ENCODE results near the gene ILDR2. TPM values are rescaled to one million over a fixed set of nuclear protein-coding genes. Genes with fewer than 3 reads are reported as not detected.

The ILDR2 gene
- total RNA-seq, 2 experiments from 2014 or later, result 5.7 to 6.6 TPM

DNA sequence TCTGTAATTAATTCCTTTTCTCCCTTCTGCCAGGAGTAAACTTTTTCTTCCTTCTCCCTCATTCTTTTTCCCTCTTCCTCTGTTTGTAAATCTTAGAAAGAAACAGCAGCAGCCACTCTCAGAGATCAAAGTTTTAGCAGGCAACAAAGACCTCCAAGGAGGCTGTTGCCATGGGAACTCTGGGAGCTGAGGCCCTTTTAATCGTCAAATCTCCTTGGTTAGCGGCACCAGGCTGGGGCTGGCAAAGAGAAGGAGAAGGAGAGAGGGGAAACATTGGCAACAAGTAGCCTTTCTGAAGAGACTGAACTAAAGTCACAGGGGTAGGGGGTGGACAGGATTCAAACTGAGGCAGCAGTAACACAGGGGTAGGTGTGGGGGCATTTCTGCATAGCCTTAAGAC is 25.2 kb downstream of the ILDR2 start:
- Mint-ChIP-seq H3K4me1 (peaks cover 13% of the 10 kb centered on the region), H3K27me3 (peaks cover 39% of the 10 kb centered on the region), H3K36me3 (no peaks in the 10 kb centered on the region), H3K4me3 (no peak overlapping the region), H3K9me3 (no peaks in the 10 kb centered on the region), H3K27ac (no peak overlapping the region)
- DNase-seq, result no peak

DNA sequence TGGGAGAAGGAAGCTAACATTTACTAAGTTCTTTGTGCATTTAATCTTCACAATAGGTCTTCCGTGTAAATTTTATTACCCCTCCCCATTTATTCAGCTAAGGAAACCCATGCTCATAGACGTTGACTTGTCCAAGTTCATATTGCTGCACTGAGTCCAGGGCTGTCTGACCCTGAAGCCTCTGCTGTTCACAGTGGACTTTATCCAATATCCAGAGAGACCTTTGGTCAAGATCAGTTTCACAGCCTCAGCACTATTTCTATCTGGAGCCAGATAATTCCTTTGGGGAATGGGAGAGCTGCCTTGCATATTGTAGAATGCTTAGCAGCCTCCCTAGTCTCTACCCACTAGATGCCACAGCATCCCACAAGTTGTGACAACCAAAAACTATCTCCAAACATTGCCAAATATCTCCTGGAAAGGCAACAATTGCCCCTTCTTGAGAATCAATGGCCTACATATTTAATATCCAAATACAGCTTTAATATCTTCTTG is 26.4 kb downstream of the ILDR2 start:
- H3K27me3 Mint-ChIP-seq, result peaks cover 37% of the 10 kb centered on the region
- no peak overlapping the region for H3K27ac Mint-ChIP-seq
- H3K9me3 Mint-ChIP-seq, result no peaks in the 10 kb centered on the region
- H3K4me1 Mint-ChIP-seq, result peaks cover 25% of the 10 kb centered on the region
- no peak overlapping the region for H3K4me3 Mint-ChIP-seq
- no peaks in the 10 kb centered on the region for H3K36me3 Mint-ChIP-seq
- no peak for DNase-seq

DNA sequence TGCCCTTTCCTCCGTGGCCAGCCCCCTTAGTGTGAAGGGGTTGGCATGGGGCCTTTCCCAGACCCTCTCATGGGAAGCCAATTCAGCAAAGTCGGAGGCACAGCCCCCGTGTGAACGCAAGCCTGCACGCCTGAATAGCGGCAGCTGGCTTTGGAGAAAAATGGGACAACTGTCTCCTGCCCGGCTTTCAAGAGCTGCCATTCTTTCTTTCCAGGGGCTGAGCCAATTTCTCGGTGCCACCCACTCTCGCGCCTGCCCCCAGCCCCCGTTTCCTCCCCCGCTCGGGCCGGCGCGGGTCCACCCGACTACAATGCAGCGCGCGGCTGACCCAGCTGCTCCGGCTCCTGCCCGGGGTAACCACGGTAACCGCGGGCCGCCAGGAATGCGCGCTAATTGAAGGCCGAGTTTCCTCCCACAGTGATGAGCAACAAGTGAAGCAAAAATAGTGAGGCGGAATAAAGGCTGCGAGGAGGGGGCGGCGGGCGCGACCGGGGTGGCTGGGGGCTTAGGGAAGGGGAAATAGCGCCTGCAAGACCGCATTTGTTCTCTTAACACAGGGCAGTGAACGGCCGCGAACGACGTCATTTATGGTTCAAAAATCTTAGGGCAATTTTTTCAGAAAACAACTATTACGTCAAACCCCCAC is 27.8 kb downstream of the ILDR2 start:
- Mint-ChIP-seq H3K27ac (no peak overlapping the region), H3K27me3 (peaks cover 40% of the 10 kb centered on the region), H3K4me3 (no peak overlapping the region), H3K9me3 (no peaks in the 10 kb centered on the region), H3K36me3 (no peaks in the 10 kb centered on the region), H3K4me1 (peaks cover 31% of the 10 kb centered on the region)
- DNase-seq, result peak; percentile 4

DNA sequence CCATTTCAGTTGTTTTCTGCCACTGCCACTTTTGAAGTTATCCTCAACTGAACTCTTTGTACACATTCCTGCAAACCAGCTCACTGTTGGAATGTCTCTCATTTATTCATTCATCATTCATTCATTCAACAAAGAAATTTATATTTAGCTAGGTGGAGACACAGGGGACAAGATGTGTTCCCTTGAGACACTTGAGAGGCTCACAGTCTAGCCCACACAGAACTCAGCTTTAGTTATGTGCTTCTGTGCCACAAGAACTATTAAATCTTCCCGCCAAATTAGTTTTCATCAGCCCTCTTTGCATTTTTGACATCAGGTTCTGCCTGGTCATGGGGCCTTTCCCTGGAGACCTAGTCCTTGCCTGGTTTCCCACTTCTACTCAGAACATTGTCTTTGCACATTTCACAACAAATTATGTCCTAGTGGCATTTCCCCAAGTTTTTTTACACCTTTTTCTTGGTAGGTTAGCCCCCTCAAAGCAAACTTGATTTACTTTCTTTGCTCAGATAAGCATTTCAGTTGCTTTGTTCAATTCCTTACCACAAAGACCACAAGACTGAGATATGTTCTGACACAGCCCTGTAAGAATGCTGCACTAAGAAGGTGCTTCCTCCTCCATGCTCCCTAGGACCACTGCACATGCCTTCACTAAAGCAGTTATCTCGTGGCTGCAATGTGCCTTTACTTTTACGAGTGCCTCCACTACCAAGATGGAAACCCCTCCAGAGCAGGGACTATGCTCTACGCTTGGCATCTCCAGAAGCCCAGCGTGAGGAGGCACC is 31.0 kb downstream of the ILDR2 start:
- H3K9me3 Mint-ChIP-seq, result no peaks in the 10 kb centered on the region
- no peak overlapping the region for H3K4me3 Mint-ChIP-seq
- H3K36me3 Mint-ChIP-seq, result no peaks in the 10 kb centered on the region
- no peak overlapping the region for H3K27ac Mint-ChIP-seq
- peaks cover 35% of the 10 kb centered on the region for H3K27me3 Mint-ChIP-seq
- peaks cover 33% of the 10 kb centered on the region for H3K4me1 Mint-ChIP-seq
- DNase-seq, result no peak

DNA sequence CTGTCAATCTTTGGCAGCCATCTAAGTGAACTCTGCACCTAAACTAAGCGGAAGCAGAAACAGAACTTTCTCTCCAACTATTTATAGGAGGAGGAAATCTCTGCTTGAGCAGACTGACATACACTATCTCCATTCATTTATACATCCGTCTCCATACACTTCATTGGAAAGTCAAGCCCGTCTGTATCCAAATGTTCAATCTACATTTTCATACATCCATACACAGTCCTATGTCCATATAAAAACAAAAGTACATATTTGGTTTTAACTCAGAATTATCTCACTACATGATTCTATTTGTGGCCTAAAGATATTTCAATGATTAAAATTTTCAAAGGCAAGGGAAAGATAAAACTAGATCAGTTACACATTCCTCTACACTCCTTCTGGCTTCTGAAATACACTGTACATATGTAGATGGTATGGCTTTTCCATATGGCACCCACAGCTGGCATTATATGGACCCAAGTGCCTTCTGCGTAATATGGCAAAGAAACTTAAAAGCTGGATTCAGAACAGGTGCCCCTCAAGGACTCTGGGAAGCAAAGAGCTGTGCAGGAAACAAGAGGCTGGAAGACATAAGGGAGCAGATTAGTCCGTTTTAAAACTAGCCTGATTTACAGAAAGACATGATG is 35.5 kb downstream of the ILDR2 start:
- Mint-ChIP-seq H3K27ac (no peak overlapping the region), H3K36me3 (no peaks in the 10 kb centered on the region)

DNA sequence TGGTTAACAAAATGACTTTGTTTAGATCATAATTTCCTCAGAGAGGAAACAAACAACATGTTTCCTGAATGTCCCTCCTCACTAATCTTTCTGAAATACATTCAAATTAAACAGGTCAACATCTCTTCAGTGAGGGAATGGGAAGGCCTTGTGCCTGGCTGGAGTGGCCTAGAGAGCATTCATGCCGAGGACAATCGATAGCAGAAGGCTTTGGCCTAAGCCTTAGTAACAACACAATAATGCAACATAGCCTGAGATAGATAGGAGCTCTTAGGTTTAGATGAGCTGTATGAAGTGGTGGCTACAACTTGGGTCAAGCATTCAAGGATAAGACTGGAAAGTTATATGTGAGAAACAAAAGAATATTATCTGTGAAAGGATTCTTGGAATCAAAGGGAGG is 37.4 kb downstream of the ILDR2 start:
- Mint-ChIP-seq H3K27me3 (peaks cover 7% of the 10 kb centered on the region), H3K27ac (no peak overlapping the region), H3K4me1 (peaks cover 11% of the 10 kb centered on the region), H3K4me3 (no peak overlapping the region), H3K36me3 (peaks cover 2% of the 10 kb centered on the region), H3K9me3 (no peaks in the 10 kb centered on the region)
- no peak for DNase-seq

More for the DNA sequence above, 35.5 kb downstream of the ILDR2 start:
- Mint-ChIP-seq H3K4me1 (peaks cover 17% of the 10 kb centered on the region), H3K9me3 (no peaks in the 10 kb centered on the region), H3K4me3 (no peak overlapping the region), H3K27me3 (peaks cover 11% of the 10 kb centered on the region)
- no peak for DNase-seq

DNA sequence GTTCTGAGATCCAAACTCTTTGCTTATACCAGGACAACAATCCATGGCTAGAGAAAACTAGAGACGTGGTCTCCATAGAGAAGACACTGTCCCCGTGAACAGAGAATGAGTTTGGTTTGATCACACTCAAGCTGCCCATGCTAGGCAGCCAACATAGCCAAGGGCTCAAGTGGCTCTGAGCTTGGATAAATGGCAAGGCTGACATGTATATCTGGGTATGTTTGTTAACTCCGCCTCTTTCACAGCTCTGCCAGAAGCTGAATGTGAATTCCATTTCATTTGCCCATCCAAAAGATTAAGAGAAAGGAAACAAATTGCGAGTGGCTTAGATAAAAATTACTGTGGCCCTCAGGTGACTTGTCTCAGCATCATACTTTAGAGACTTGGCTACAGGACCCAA is 38.0 kb downstream of the ILDR2 start:
- peaks cover 7% of the 10 kb centered on the region for H3K27me3 Mint-ChIP-seq
- no peak overlapping the region for H3K4me3 Mint-ChIP-seq
- no peaks in the 10 kb centered on the region for H3K9me3 Mint-ChIP-seq
- peaks cover 11% of the 10 kb centered on the region for H3K4me1 Mint-ChIP-seq
- H3K36me3 Mint-ChIP-seq, result peaks cover 2% of the 10 kb centered on the region
- DNase-seq, result no peak
- no peak overlapping the region for H3K27ac Mint-ChIP-seq

DNA sequence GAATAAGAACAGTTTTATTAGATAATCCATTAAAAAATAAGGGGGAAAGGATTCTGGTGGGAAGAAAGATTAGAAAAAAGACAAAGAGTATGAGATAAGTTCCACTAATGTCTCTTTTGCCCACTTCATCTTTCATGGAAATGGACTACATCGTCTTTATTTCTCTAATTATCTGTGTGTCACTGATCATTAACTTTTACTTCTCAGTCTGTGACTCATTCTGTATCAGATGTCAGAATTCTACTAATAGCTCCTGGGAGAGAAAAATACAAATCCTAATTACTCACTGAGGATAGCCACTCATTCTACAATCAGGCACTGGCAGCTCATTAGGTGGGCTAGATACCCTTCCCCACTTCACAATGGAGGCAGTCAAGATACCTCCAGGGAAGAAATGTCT is 41.7 kb downstream of the ILDR2 start:
- no peaks in the 10 kb centered on the region for H3K9me3 Mint-ChIP-seq
- H3K27me3 Mint-ChIP-seq, result peaks cover 7% of the 10 kb centered on the region
- no peak overlapping the region for H3K4me3 Mint-ChIP-seq
- H3K4me1 Mint-ChIP-seq, result peaks cover 9% of the 10 kb centered on the region
- no peak overlapping the region for H3K27ac Mint-ChIP-seq
- DNase-seq, result no peak
- peaks cover 4% of the 10 kb centered on the region for H3K36me3 Mint-ChIP-seq

DNA sequence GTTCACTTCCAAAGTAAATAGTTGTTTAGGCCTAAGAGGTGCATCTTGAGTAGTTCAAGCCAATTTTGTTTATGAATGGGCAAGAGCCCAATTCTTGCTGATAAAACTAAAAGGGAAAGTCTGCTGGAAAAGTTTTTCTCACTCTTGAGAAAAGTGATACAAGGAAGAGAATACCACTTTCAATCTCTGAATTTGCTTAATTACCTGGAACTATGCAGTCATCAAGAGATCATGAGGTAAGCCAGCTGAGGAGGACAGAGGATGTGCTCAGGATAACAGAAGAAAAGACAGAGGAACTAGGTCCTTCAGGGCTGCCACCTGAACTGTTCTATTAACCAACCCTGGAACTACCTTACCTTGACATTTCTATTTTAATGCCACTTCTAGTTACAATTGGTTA is 42.2 kb downstream of the ILDR2 start:
- no peaks in the 10 kb centered on the region for H3K9me3 Mint-ChIP-seq
- no peak overlapping the region for H3K4me3 Mint-ChIP-seq
- H3K36me3 Mint-ChIP-seq, result peaks cover 4% of the 10 kb centered on the region
- H3K27ac Mint-ChIP-seq, result no peak overlapping the region
- peaks cover 7% of the 10 kb centered on the region for H3K27me3 Mint-ChIP-seq
- no peak for DNase-seq
- peaks cover 9% of the 10 kb centered on the region for H3K4me1 Mint-ChIP-seq

DNA sequence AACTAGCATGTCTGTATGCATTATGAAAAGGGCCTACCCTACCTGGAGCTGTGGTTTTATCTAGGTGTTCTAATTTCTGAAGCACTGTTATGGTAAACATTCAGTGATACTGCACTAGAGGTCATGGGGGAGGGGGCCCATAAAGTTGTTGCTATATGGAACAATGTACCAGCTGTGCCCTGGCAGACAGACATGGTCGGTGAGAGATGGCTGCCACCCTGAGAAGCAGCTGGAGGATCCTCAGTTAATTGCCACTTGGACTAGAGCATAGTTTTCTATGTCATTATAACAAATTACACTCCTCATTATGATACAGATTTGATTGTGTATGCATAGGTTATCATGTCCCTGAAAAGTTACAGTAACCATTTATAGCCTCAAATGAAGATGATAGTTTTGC is 45.4 kb downstream of the ILDR2 start:
- Mint-ChIP-seq H3K27ac (no peak overlapping the region), H3K27me3 (peaks cover 3% of the 10 kb centered on the region), H3K36me3 (peaks cover 4% of the 10 kb centered on the region), H3K4me1 (peaks cover 9% of the 10 kb centered on the region), H3K4me3 (no peak overlapping the region), H3K9me3 (no peaks in the 10 kb centered on the region)
- no peak for DNase-seq

DNA sequence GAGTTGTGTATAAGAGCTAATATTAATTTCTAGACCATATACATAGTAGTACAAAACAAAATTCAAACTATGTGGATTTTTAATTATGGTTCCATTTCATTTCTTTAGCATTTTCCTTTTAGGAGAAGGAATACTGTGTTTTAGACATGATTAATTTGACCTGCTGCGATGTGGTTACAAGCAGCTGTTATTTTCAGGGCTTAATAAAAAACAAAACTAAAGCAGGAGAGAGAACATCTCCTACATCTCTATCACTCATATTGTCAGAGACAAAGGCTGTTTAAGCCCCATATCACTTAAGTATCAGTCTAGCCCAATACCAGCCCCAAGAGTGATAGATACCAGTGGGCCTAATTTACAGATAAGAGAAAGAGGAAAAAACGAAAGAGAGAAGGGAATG is 47.6 kb downstream of the ILDR2 start:
- Mint-ChIP-seq H3K27ac (no peak overlapping the region), H3K9me3 (no peaks in the 10 kb centered on the region), H3K4me1 (no peaks in the 10 kb centered on the region), H3K36me3 (peaks cover 2% of the 10 kb centered on the region), H3K4me3 (no peak overlapping the region), H3K27me3 (peaks cover 4% of the 10 kb centered on the region)
- DNase-seq, result no peak

DNA sequence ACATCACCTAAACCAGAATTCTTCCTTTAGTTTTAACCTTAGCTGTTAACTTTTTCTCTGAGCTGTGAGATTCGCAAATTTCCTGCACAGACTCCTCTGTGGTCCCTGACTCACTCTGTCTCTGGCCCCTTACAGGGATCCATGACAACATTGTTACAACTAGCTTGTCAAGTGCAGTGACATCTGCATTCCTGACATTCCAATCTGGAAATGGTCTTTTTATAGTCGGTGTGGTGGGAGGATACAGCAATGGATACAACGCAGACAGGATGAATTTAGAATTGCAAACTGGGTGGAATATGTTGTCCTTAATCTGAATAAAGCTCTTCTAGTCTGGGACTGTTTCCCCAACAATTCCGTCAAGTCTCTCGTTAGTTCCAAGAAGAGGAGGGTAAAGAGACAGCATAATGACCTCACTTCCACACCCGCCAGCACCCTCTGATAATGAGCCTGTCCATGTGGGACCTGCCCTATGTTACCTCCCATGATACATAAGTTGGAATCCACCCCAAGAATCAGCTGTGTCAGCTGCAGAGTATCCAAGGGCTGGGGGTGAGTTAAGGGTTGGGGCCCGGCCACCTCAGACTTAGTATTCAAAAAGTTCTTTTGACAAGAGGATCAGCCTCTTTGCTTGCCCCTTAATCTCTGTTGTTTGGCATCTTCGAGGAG is 49.4 kb downstream of the ILDR2 start:
- no peaks in the 10 kb centered on the region for H3K9me3 Mint-ChIP-seq
- no peak overlapping the region for H3K4me3 Mint-ChIP-seq
- no peak for DNase-seq
- H3K27me3 Mint-ChIP-seq, result peaks cover 19% of the 10 kb centered on the region
- no peak overlapping the region for H3K27ac Mint-ChIP-seq
- H3K36me3 Mint-ChIP-seq, result no peaks in the 10 kb centered on the region
- no peaks in the 10 kb centered on the region for H3K4me1 Mint-ChIP-seq

DNA sequence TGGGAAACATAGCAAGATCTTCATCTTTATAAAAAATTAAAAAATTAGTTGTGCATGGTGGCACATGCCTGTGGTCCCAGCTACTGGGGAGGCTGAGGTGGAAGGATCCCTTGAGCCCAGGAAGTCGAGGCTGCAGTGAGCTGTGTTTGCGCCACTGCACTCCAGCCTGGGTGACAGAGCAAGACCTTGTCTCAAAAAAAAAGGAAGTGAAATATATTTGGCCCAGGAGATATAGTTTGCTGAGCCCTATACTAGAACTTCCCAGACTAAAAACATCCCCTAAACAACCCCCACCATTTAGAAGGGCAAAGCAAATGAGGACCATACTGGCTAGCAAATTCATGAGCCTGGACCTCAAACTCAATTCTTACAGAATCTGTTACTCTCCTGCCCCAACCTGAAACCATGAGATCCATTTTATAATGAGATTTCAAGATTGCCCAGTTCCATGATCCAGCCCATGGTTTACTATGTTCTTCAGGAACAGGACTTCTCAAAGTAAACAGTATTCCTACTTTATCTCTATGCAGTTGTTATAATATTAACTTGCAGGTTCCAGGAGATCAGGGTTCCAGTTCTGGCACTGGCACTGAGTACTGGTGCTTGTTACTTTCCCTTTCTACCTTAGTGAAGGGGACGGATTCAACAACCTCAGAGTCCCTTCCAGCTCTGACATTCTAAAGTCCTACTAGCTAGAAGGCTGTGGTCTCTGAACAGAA is 50.4 kb downstream of the ILDR2 start:
- Mint-ChIP-seq H3K27me3 (peaks cover 27% of the 10 kb centered on the region), H3K4me1 (no peaks in the 10 kb centered on the region), H3K9me3 (no peaks in the 10 kb centered on the region), H3K27ac (no peak overlapping the region), H3K4me3 (no peak overlapping the region), H3K36me3 (no peaks in the 10 kb centered on the region)
- DNase-seq, result no peak

DNA sequence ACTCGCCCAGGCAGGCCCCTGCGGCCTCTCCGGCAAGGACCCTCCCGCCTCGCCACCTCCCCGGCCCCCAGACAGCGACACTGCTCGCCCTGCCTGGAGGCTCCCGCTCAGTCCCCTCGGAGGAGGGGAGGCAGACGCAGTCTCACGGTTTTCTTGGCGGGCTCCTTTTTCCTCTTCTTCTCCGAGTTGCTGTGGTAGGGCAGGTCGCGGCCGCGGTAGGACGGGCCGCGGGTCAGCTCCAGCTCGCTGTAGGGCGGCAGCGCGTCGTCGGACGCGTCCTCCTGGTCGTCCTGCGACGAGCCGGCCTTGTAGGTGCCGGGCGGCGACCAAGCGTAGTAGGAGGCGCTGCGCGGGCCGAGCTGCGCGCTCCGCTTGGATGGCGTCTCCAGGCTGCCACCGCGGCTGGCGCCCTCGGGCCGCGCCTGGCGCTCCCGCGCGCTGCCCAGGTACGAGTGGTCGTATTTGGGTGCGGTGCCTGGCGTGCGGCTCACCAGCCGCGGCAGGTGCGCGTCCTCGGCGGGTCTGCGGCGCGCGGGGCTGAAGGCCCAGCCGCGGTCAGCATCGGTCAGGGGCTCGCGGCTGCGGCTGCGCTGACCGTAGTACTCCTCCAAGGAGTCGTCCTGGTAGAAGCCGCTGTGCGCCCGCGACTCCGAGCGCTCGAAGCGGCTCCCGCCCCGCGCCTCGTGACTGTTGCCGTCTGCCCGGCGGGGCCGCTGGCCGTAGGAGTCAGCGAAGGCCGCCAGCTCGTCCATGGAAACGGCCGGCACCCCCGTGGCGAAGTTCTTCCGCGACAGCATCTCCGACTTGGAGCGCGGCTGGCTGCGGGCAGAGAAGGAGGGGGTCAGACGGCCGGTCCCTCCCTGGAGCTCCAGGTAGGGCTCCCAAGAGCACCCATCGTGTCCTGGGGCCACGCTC is 54.5 kb downstream of the ILDR2 start:
- Mint-ChIP-seq H3K4me1 (no peaks in the 10 kb centered on the region), H3K27me3 (peaks cover 48% of the 10 kb centered on the region), H3K4me3 (peak overlapping the region; percentile 64)

More for the DNA sequence above, 54.5 kb downstream of the ILDR2 start:
- Mint-ChIP-seq H3K9me3 (no peaks in the 10 kb centered on the region), H3K36me3 (no peaks in the 10 kb centered on the region), H3K27ac (no peak overlapping the region)
- DNase-seq, result peak; percentile 7

Measured in activated naive CD8-positive, alpha-beta T cell treated with anti-CD3 and anti-CD28 coated beads for 36 hours (primary cell).